Lung (tissue), 12 donors: ENCODE results near the gene KCNIP2. TPM values are rescaled to one million over a fixed set of nuclear protein-coding genes. Genes with fewer than 3 reads are reported as not detected.
"Not testable (repeated sequence)": the region's sequence is repeated elsewhere in the genome, so short reads cannot be mapped to it uniquely, and the experiment has no call there.

Experiments used
- ATAC-seq: fragments of 200-7000 bp; cut with Tn5 transposase; one replicate; pipeline ENCODE4 v1.9.1; 2020; ENCODE audit warnings: moderate number of reproducible peaks; ENCODE audit not compliant: insufficient read depth, low FRiP score
- DNase-seq, 3 donors: peaks; one replicate each; pipeline ENCODE4 v3.0.0-alpha.2; 2013 to 2017
- H3K27ac ChIP-seq, 2 donors: one replicate each; pipeline ENCODE4 v1.5.1; 2013; ENCODE audit warnings: mild to moderate bottlenecking in 2 of 2, moderate library complexity in 2 of 2, control low read depth in 1 of 2, inconsistent platforms in 1 of 2, low read depth in 1 of 2, low read length in 1 of 2
- H3K27me3 ChIP-seq, 3 donors: one replicate each; pipeline ENCODE4 v1.5.1; 2013; ENCODE audit warnings: low read length in 2 of 3; ENCODE audit not compliant: control insufficient read depth in 3 of 3, insufficient read depth in 3 of 3
- H3K36me3 ChIP-seq, 4 donors: one replicate each; pipeline ENCODE4 v1.5.1; 2013; ENCODE audit warnings: low read length in 4 of 4, mild to moderate bottlenecking in 1 of 4, moderate library complexity in 1 of 4; ENCODE audit not compliant: control insufficient read depth in 4 of 4, insufficient read depth in 4 of 4
- H3K4me1 ChIP-seq, 5 donors: one replicate each; pipeline ENCODE4 v1.5.1; 2013; ENCODE audit warnings: low read length in 5 of 5, mild to moderate bottlenecking in 2 of 5, moderate library complexity in 1 of 5; ENCODE audit not compliant: control insufficient read depth in 5 of 5, insufficient read depth in 5 of 5
- H3K4me3 ChIP-seq: one replicate; pipeline ENCODE4 v1.5.1; 2013; ENCODE audit warnings: mild to moderate bottlenecking, control low read depth, moderate library complexity
- H3K9ac ChIP-seq, 2 donors: one replicate each; pipeline ENCODE4 v1.5.1; 2013; ENCODE audit warnings: low read length in 2 of 2, control low read depth in 1 of 2; ENCODE audit not compliant: insufficient read depth in 1 of 2
- H3K9me3 ChIP-seq, 4 donors: one replicate each; pipeline ENCODE4 v1.5.1; 2013; ENCODE audit warnings: low read length in 3 of 4, mild to moderate bottlenecking in 1 of 4, moderate library complexity in 1 of 4; ENCODE audit not compliant: control insufficient read depth in 4 of 4, insufficient read depth in 3 of 4
- CTCF ChIP-seq: IDR thresholded peaks from 2 replicates; pipeline ENCODE4 v1.5.1; 2012; ENCODE audit warnings: mild to moderate bottlenecking; ENCODE audit errors: control extremely low read depth, extremely low read depth
- WGBS, 2 donors: extraction: QIAGEN DNeasy Blood & Tissue Kit; methylation state at CpG; one replicate each; pipeline ENCODE4 v1.1.7; 2013; 5-methylcytosine and 5-hydroxymethylcytosine counted together
- polyA plus RNA-seq, 2 donors: library from polyadenylated mRNA; stranded (reverse); fragments of 200-250 nt; gene quantifications; one replicate each; pipeline ENCODE4 v1.2.1, GENCODE V29; 2013
- total RNA-seq, 2 donors: library from RNA; depleted of rRNA in 1 of 2; stranded (reverse); fragments of >200 nt in 1 of 2; gene quantifications; one replicate each; pipeline ENCODE4 v1.2.1, GENCODE V29; 2014 to 2021
- donor health status: control.
- donor health status: control.
- donor health status: Bipolar disorder and iron deficiency.
- donor health status: healthy.
- donor health status: DM: yes; HTN: yes; CAD: no.

Gene KCNIP2
- total and polyA plus RNA-seq, 4 donors, result 0.37 to 3.1 (median 2.1) TPM

DNA sequence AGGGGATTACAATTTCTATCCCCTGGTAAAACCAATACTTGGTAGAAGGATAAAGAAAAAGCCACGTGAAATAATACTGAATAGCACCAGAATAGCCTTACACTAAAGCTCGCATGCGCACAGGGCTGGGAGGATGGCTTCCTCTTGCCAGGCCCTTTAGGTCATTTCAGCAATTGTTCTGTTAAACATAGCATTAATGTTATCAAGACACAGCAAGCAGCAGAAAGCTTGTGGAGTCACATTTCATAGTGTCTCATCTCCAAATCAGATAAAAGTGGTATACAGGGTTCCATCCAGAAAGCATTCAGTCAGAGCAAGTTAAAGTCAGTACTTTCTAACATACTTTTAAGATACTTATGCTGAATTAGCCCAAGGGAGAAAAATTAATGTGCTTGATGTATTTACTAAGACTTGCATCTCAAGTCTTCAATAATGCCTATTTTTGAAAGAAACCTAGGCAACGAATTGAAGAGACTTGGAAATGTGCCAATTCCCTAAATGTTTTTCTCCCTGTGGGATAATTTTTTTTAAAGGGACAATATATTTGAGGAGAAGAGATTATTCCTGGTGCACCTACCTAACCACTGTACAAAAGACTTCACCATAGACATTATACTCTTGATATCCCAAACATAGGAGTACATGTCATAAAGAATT lies 46.1 kb downstream of the KCNIP2 start:
- no peak overlapping the region for H3K9ac ChIP-seq
- WGBS, 2 donors, result 76 to 83% methylated on average over 4 of the region's 4 CpGs
- no peak for ATAC-seq
- no peaks in the 10 kb centered on the region for H3K27me3 ChIP-seq
- H3K27ac ChIP-seq, result no peak overlapping the region
- H3K4me1 ChIP-seq, result no peaks in the 10 kb centered on the region
- H3K4me3 ChIP-seq, result no peak overlapping the region
- no peak for DNase-seq
- no peaks in the 10 kb centered on the region for H3K9me3 ChIP-seq
- no peak for TF ChIP-seq CTCF
- H3K36me3 ChIP-seq, result peaks cover 35 to 68% (median 56%) of the 10 kb centered on the region in 4 donors

DNA sequence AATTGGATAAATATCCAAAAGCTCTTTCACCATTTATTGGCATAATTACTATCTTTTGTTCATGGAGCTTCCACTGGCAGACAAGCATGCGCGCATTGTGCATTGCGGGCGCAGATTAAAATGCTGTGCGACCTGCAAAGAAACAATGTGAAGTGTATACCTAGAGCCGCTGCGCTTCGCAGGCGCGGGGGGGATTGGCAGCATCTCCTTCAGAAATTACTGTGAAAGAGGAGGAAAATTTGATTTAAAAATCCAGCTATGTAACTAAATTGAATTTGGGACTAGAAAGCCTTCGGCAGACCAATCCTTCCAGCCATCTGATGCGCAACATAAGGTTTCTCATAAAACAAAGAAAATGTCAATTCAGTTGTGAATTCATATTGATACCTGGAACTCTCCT lies 50.1 kb downstream of the KCNIP2 start:
- H3K4me3 ChIP-seq, result no peak overlapping the region
- H3K27ac ChIP-seq, result no peak overlapping the region
- H3K4me1 ChIP-seq, result no peaks in the 10 kb centered on the region
- H3K27me3 ChIP-seq, result no peaks in the 10 kb centered on the region
- no peak overlapping the region for H3K9ac ChIP-seq
- no peak for DNase-seq
- no peak for ATAC-seq
- peaks cover 24 to 60% (median 50%) of the 10 kb centered on the region in 4 donors for H3K36me3 ChIP-seq
- no peaks in the 10 kb centered on the region for H3K9me3 ChIP-seq
- 98 to 99% methylated on average over 12 of the region's 12 CpGs for WGBS, 2 donors
- no peak for TF ChIP-seq CTCF

DNA sequence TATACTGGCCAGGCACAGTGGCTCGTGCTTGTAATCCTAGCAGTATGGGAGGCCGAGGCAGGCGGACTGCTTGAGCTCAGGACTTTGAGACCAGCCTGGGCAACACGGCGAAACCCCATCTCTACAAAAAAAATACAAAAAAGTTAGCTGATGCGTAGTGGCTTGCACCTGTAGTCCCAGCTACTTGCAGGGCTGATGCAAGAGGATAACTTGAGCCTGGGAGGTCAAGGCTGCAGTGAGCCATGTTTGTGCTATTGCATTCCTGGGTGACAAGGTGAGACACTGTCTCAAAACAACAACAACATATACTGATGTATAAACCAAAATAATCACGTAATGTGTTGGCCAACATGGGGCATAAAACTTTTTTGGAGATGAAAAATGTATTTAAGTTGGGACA lies 53.9 kb downstream of the KCNIP2 start:
- Histone ChIP-seq H3K27ac (no peak overlapping the region), H3K4me1 (no peaks in the 10 kb centered on the region), H3K9ac (no peak overlapping the region), H3K36me3 (peaks cover 28 to 67% (median 50%) of the 10 kb centered on the region in 4 donors), H3K27me3 (no peaks in the 10 kb centered on the region), H3K4me3 (no peak overlapping the region), H3K9me3 (no peaks in the 10 kb centered on the region)
- ATAC-seq (no peak), DNase-seq (no peak)
- TF ChIP-seq CTCF, result no peak
- 92 to 95% methylated on average over 7 of the region's 7 CpGs for WGBS, 2 donors

DNA sequence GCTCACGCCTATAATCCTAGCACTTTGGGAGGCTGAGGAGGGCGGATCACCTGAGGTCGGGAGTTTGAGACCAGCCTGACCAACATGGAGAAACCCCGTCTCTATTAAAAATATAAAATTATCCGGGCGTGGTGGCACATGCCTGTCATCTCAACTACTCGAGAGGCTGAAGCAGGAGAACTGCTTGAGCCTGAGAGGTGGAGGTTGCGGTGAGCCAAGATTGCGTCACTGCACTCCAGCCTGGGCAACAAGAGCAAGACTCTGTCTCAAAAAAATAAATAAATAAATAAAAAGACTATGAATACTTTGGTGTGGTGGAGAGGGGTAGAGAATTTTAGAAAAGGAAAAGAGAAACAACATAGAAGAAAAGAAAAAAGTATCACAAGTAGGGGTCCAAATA lies 54.4 kb downstream of the KCNIP2 start:
- ATAC-seq, result peak; percentile 31
- Histone ChIP-seq H3K27ac (peak overlapping the region in 1 of 2 donors; percentile 31), H3K36me3 (peaks cover 29 to 68% (median 48%) of the 10 kb centered on the region in 4 donors)
- DNase-seq, H3K9me3 ChIP-seq, H3K9ac ChIP-seq, H3K4me3 ChIP-seq, H3K4me1 ChIP-seq, H3K27me3 ChIP-seq: not testable (repeated sequence)
- 71 to 77% methylated on average over 9 of the region's 9 CpGs for WGBS, 2 donors
